CD4-positive, alpha-beta T cell treated with Interleukin-4 for 1 hour (primary cell): ENCODE data around the gene CTSL.

Source experiments
- DNase-seq, 2 donors: peaks; one replicate each; pipeline ENCODE4 v3.0.0-alpha.2; 2020 to 2022

The CTSL gene

GRCh38 chr9:87701931-87702421 lies 23.9 kb upstream of the CTSL start:
- DNase-seq, result no peak

DNA sequence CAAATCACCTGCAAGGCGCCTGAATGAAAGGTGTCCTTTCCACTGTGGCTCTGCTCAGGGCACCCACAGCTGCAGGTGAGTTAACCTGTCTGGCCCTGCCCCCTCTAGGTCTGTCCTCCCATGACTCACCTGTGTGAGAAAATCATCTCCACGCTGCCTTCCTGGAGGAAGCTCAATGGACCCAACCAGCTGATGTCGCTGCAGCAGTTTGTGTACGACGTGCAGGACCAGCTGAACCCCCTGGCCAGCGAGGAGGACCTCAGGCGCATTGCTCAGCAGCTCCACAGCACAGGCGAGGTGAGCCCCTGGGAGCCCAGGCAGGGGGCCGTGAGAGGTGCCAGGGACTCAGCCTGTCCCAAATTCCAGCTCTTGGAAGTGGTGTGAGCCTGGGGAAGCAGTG lies 23.0 kb upstream of the CTSL start:
- no peak for DNase-seq

GRCh38 chr9:87703636-87704276 lies 22.2 kb upstream of the CTSL start:
- DNase-seq, result no peak

- DNase-seq, result no peak
These were observed 21.6 kb upstream of the CTSL start for GRCh38 chr9:87704342-87704741.

- DNase-seq, result no peak
These were observed 19.7 kb upstream of the CTSL start for GRCh38 chr9:87706066-87706739.

GRCh38 chr9:87707805-87708506 lies 18.0 kb upstream of the CTSL start:
- no peak for DNase-seq

GRCh38 chr9:87708546-87708945 lies 17.4 kb upstream of the CTSL start:
- DNase-seq, result no peak

DNA sequence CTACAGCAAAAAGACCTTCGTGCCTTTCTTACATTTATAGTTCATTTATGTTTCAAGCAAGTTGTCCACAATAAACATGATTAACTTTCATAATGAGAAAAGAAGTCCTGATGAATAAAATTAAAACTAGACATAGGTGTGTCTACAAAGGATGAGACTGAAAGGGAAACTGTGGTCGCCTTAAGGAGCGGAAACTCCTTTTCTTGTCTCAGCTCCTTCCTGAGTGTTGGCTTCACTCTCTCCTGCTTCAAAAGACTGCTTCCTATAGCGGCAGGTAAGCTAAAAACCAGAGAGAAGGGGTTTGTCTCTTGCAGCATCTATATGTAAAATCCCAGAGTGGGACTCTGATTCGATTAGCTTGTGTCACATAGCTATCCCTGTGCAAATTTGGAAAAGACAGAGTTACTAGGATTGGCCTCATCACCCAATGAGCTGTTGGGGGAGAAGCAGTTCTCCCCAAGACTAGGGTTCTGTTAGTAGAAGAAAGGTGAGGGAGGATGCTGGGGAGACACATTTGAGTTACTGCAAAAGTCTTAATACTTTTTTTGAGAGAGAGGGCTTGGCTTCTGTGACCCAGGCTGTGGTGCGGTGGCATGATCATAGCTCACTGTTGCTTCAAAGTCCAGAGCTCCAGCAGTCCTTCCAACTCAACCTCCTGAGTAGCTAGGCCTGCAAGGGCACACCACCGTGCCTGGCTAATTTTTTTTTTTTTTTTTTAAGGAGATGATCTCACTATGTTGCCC lies 16.8 kb upstream of the CTSL start:
- peak in 1 of 2 donors; percentile 25 for DNase-seq

DNA sequence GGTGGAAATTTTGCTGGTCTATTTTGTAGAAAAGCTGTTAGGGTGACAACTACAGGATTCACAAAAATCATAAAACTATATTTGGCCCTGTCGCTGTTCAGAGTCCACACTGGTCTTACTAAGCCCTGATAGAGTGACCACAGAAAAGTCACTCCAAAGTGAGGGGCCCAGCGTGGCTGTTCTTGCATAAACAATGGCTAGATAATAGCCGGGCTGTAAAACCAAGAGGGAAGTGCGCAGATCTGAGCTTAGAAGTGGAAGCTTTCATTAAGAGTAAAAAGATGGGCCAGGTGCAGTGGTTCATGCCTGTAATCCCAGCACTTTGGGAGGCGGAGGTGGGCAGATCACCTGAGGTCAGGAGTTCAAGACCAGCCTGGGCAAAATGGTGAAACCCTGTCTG lies 15.5 kb upstream of the CTSL start:
- no peak for DNase-seq

DNA sequence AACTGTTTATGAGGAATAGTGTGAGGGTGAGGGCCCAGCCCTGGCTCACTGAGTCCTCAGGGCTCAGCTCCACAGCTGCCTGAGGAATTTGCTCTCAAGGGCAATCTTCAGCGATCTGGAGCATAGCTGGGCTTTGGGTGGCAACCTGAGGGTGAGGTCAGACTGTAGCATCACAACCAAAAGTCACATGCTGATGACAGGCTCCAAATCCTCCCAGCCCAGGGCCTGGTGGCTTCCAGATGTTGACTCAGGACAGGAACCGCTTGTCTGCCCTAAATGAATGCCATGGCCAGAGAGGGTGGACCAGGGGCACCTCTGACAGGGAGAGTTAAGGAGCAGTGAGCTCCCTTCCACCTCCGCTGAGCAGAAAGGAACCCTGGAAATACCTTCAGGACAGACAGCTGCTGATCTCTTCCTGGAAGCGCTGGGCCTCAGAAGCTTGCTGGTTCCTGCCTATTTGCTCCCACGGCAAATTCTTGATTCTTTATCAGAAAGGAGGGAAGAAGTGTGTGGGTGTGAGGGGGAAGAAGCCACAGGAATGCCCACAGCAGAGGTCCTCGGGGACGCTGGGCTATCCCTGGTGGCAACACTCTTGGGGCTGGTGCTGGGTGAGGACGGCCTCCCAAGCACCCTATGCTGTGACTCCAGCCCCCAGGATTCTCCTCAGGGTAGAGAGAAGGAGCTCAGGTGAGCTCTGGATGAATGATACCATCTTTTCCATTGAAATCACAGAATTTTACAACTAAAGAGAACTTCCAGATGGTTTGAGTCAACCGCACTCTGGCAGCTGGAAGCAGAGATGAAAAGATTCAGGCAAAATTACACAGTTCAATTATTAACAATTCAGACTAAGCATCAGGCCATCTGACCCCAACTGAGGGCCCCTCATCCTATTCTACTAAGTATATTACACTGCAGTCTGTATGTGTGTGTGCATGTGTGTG lies 13.8 kb upstream of the CTSL start:
- DNase-seq, result peak in 1 of 2 donors; percentile 43

- no peak for DNase-seq
These were observed 13.1 kb upstream of the CTSL start for GRCh38 chr9:87712801-87713277.

GRCh38 chr9:87713278-87713987 lies 12.5 kb upstream of the CTSL start:
- DNase-seq, result peak in 1 of 2 donors; percentile 87

GRCh38 chr9:87713988-87714330 lies 12.0 kb upstream of the CTSL start:
- no peak for DNase-seq

DNA sequence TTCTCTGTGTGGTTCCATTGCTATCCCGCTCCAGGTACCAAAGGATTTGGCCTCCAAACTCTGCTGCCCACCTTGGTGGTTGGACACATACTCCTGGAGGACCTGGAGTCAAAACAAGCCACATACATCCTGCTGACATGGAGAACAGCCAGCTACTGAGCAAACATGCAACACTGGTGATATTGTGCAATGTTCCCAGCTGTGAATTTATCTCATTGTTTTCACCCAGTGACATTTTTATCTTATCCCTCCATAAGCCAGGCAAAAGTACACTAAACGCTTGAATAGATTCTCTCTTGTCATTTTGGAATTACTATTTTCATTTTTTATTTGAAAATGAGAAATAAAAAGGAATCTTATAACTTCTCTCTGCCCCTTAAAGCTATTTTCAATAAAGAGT lies 11.1 kb upstream of the CTSL start:
- DNase-seq, result no peak

DNA sequence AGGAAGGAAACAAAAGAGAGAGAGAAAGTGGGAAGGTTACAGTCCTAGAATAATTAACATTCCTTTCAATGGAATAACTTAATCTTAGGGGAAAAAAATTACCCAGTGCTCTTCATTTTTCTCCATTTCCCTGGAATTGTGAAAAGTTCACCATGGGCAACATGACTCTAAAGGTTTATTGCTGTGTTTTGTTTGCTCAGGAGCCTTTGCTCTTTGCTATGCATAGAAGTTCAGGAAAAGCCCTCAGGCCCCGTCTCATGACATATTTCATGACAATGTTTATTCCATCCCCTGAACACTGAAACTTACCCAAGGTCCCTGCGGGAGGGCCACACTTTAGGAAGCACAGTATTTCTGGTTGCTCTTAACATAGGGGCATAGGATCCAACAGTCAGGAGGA lies 9.8 kb upstream of the CTSL start:
- no peak for DNase-seq

GRCh38 chr9:87717456-87717855 lies 8.5 kb upstream of the CTSL start:
- DNase-seq, result no peak

- no peak for DNase-seq
These were observed 7.7 kb upstream of the CTSL start for GRCh38 chr9:87718231-87718630.

DNA sequence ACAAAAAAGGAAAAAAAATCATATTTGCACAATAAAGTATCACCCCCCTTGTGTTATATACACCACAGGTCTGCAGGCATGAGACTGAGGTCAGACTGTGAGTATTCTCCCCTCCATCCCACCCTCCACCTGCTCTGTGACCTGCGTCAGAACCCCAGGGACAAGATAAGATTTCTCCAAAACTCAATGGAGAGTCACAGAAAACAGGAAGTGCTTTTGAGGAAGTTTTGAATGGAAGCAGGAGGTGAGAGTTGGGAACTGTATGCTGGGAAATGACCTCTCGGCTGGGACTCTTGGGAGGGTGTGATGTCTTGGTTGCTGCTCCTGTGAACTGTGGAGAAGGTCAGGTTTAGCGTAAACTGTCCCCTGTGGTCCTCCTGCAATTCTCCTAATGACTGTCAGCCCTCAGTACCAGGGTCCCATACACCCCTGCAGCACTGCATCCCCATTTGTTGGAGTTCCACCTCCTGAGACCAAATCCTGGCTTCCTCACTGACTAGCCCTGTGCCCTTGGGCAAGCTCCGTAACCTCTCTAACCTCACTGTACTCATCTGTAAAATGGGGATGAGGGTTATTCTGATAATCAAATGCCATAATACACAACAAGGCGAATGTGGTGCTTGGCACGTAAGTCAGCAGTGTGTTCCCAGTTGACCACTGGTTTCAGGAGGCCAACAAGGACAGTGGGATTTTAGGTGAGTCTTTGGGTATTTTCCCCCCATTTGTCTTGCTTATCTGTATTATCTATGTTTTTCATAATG lies 6.9 kb upstream of the CTSL start:
- DNase-seq, result no peak

DNA sequence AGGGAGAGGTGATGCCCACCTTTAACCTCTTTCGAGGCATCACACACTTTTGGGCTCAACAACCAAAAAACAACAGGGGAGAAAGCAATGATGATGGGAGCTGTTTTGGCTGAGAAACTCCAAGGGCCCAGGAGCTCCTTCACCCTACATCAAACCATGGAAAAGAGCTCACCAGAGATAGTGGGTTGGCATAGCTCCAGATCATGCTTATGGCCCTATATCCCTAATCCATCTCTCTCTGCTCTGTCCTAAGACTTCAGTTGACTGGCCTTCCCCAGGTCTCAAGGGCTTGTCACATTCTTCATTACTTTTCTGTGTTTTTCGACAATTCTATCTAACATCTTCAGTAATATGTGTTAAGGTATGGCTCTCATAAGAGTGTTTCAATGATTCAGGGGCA lies 5.7 kb upstream of the CTSL start:
- DNase-seq, result no peak

DNA sequence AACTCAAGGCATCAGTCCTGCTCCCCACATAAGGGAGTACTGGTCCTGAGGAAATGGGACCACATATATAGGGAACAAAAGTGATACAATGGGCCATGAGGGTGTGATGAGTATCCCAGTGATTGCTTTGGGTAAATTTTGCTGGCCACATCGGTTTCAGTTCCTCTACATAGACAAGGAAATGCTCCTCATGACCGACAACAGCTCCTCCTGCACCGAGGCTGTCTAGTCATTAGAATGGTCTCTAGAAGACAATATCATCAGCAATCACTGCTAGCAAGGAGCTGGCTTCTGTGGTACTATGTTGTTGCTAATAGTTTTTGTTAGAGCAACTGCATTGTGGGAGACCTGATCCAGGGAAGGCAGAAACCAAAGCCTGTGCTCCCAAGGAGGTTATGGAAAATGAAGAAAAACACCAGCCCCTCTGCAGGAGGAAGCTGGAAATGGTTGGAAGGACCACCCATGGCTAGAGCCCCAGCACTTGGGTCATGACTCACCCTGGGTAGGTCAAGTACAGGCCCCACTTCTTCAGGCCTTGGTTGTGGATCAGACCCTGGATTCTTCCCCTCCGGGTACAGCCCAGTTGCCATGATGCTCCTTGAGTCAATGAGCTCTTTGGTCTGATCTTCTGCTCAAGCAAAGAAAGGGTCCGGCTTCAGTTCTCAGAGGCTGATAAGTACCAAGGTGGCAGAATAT lies 3.4 kb upstream of the CTSL start:
- peak; percentile 7 to 64 for DNase-seq
